ENCODE results near the gene PPFIBP2.

DNA sequence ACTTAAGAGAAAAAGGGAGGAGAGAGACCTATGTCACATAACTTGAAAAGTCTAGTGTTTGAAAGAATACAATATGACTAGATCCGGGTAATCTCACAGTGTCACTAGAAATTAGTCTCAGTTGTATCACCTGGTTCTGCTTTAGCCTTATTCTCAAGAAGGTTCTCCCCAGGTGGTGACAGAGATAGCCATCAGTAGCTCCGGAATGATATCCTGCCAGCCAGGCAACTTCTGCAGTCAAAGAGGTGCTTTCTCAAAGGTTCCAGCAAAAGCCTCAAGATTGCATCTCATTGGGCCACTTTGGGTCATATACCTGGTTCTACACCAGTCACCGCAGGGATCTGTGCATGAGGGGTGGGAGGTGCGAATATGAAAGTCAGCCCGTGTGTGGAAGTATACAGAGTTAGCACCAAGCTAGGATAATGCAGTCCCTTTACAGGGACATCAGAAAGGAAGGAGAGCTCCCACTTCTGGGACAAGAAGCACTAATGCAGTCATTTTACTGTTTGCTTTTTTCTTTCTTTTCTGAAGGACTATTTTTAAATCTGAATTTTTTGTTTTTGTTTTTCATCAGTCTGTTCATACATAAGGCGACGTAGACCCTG, 98.4 kb downstream of the PPFIBP2 start:
- TF ChIP-seq CTCF (IDR thresholded peaks at IDR 0.05) = no peak
- TF ChIP-seq POLR2A (IDR thresholded peaks at IDR 0.05) = no peak
- TF ChIP-seq EP300 (IDR thresholded peaks at IDR 0.05) = no peak
